Neural progenitor cell (in vitro differentiated cells): ENCODE measurements around the gene SLC17A8. TPM values are rescaled to one million over a fixed set of nuclear protein-coding genes. Genes with fewer than 3 reads are reported as not detected.

Experiments
- DNase-seq: peaks from one replicate; pipeline ENCODE4 v3.0.0-alpha.2; 2016; ENCODE audit warnings: low spot score
- H2AFZ ChIP-seq: fragments of 200-600 bp; sonication (generic); replicated peaks from 2 replicates; pipeline ENCODE4 v1.6.1; 2016; ENCODE audit warnings: antibody characterized with exemption
- H3F3A ChIP-seq: fragments of 200-600 bp; sonication (generic); 2 replicates; pipeline ENCODE4 v1.6.1; 2016; ENCODE audit warnings: antibody characterized with exemption, low read depth
- H3K27ac ChIP-seq: fragments of 200-600 bp; sonication (generic); 2 replicates; pipeline ENCODE4 v1.5.1; 2016; ENCODE audit warnings: mild to moderate bottlenecking
- H3K27me3 ChIP-seq: fragments of 200-600 bp; sonication (generic); 2 replicates; pipeline ENCODE4 v1.6.1; 2016; ENCODE audit warnings: mild to moderate bottlenecking, moderate library complexity
- H3K36me3 ChIP-seq: fragments of 200-600 bp; sonication (generic); 2 replicates; pipeline ENCODE4 v1.5.1; 2016
- H3K4me1 ChIP-seq: fragments of 200-600 bp; sonication (generic); 2 replicates; pipeline ENCODE4 v1.6.1; 2016; ENCODE audit warnings: mixed run types
- H3K4me2 ChIP-seq: fragments of 200-600 bp; sonication (generic); 2 replicates; pipeline ENCODE4 v1.6.1; 2016
- H3K4me3 ChIP-seq: fragments of 200-600 bp; sonication (generic); 2 replicates; pipeline ENCODE4 v1.5.1; 2016
- H3K79me2 ChIP-seq: fragments of 200-600 bp; sonication (generic); 2 replicates; pipeline ENCODE4 v1.6.1; 2016; ENCODE audit warnings: low read depth
- H3K9ac ChIP-seq: fragments of 200-600 bp; sonication (generic); 2 replicates; pipeline ENCODE4 v1.6.1; 2016
- H3K9me3 ChIP-seq: fragments of 200-600 bp; sonication (generic); 2 replicates; pipeline ENCODE4 v1.5.1; 2016; ENCODE audit warnings: low read depth
- H4K20me1 ChIP-seq: fragments of 200-600 bp; sonication (generic); 2 replicates; pipeline ENCODE4 v1.6.1; 2016; ENCODE audit warnings: low read depth
- H3K27ac Mint-ChIP-seq: 3 replicates; pipeline ENCODE4 v1.8.0; 2021; ENCODE audit warnings: mixed read lengths
- H3K27me3 Mint-ChIP-seq: 2 replicates; pipeline ENCODE4 v1.8.0; 2022; ENCODE audit warnings: low read depth, mild to moderate bottlenecking, inconsistent platforms, moderate library complexity, mixed read lengths; ENCODE audit not compliant: insufficient read depth
- H3K36me3 Mint-ChIP-seq: 3 replicates; pipeline ENCODE4 v1.8.0; 2021; ENCODE audit warnings: mixed read lengths
- H3K4me1 Mint-ChIP-seq: 3 replicates; pipeline ENCODE4 v1.8.0; 2021; ENCODE audit warnings: mixed read lengths
- H3K4me3 Mint-ChIP-seq: 3 replicates; pipeline ENCODE4 v1.8.0; 2021; ENCODE audit warnings: mild to moderate bottlenecking, moderate library complexity, mixed read lengths
- H3K9me3 Mint-ChIP-seq: 3 replicates; pipeline ENCODE4 v1.8.0; 2020; ENCODE audit warnings: mixed read lengths
- EZH2 ChIP-seq: fragments of 200-600 bp; sonication (generic); IDR thresholded peaks from 2 replicates; pipeline ENCODE4 v1.6.1; 2017; ENCODE audit warnings: antibody characterized with exemption, mild to moderate bottlenecking, moderate library complexity
- EZH2phosphoT487 ChIP-seq: fragments of 200-600 bp; sonication (generic); IDR thresholded peaks from 2 replicates; pipeline ENCODE4 v1.6.1; 2017; ENCODE audit warnings: antibody characterized with exemption
- total RNA-seq: library from RNA; depleted of rRNA; stranded (reverse); fragments of >200 nt; gene quantifications from 2 replicates; pipeline ENCODE4 v1.2.3, GENCODE V29; 2015; ENCODE audit warnings: low replicate concordance
- TF ChIP-seq, protein P1 (sequence below): fragments of 200-600 bp; sonication (generic); IDR thresholded peaks from 2 replicates; pipeline ENCODE4 v1.5.1; 2017; ENCODE audit warnings: antibody characterized with exemption, mild to moderate bottlenecking

The SLC17A8 gene
- total RNA-seq, 1 donor from 2014 or later = not detected

DNA sequence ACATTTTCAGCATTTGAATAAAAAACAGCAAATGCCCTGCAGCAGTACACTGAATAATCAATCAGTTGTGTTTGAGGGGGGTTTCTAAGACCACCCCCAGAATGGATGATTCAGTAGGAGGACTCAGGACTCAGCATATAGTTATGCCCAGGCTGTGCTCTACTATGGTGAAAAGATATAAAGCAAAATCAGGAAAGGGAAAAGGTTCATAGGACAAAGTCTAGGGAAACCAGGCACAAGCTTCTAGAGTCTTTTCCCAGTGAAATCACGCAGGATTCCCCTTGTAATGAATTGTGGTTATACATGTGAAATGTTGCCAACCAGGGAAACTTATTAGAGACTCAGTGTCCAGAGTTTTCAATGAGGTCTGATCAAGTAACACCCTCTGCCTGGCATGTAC lies 25.0 kb upstream of the SLC17A8 start:
- Histone ChIP-seq H2AFZ (no peak overlapping the region), H3K4me1 (no peaks in the 10 kb centered on the region), H3K9me3 (no peaks in the 10 kb centered on the region), H3K27me3 (no peaks in the 10 kb centered on the region), H3K4me2 (no peak overlapping the region), H3K79me2 (no peaks in the 10 kb centered on the region), H4K20me1 (peaks cover 5% of the 10 kb centered on the region), H3K9ac (no peak overlapping the region), H3K4me3 (no peak overlapping the region), H3F3A (no peaks in the 10 kb centered on the region), H3K27ac (no peak overlapping the region), H3K36me3 (peaks cover 2% of the 10 kb centered on the region)
- no peak for DNase-seq
- Mint-ChIP-seq H3K9me3 (no peaks in the 10 kb centered on the region), H3K36me3 (peaks cover 15% of the 10 kb centered on the region), H3K4me3 (no peak overlapping the region), H3K27ac (no peak overlapping the region), H3K4me1 (no peaks in the 10 kb centered on the region), H3K27me3 (no peaks in the 10 kb centered on the region)
- TF ChIP-seq EZH2phosphoT487 = no peak
- no peak for TF ChIP-seq EZH2
- TF ChIP-seq, protein P1, sequence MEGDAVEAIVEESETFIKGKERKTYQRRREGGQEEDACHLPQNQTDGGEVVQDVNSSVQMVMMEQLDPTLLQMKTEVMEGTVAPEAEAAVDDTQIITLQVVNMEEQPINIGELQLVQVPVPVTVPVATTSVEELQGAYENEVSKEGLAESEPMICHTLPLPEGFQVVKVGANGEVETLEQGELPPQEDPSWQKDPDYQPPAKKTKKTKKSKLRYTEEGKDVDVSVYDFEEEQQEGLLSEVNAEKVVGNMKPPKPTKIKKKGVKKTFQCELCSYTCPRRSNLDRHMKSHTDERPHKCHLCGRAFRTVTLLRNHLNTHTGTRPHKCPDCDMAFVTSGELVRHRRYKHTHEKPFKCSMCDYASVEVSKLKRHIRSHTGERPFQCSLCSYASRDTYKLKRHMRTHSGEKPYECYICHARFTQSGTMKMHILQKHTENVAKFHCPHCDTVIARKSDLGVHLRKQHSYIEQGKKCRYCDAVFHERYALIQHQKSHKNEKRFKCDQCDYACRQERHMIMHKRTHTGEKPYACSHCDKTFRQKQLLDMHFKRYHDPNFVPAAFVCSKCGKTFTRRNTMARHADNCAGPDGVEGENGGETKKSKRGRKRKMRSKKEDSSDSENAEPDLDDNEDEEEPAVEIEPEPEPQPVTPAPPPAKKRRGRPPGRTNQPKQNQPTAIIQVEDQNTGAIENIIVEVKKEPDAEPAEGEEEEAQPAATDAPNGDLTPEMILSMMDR = no peak

DNA sequence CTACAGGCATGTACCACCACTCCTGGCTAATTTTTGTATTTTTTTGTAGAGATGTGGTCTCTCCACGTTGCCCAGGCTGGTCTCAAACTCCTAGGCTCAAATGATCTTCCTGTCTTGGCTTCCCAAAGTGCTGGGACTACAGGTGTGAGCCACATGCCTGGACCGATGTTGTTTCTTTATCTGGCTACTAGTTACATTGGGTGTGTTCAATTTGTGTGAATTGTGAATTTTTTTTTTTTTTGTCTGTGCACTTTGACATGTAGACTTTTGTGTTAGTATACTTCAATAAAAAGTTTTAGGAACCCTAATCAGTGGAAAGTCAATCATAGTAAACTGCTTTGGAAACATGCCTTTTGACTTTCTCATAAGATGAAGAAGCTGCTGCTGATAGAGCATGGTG lies 24.0 kb upstream of the SLC17A8 start:
- Histone ChIP-seq H3K27me3 (no peaks in the 10 kb centered on the region), H3K36me3 (no peaks in the 10 kb centered on the region), H4K20me1 (peaks cover 5% of the 10 kb centered on the region), H3K9me3 (no peaks in the 10 kb centered on the region), H3K4me1 (no peaks in the 10 kb centered on the region), H3F3A (no peaks in the 10 kb centered on the region), H3K9ac (no peak overlapping the region), H3K27ac (no peak overlapping the region), H2AFZ (no peak overlapping the region), H3K4me3 (no peak overlapping the region), H3K79me2 (no peaks in the 10 kb centered on the region), H3K4me2 (no peak overlapping the region)
- no peaks in the 10 kb centered on the region for H3K4me1 Mint-ChIP-seq
- no peak overlapping the region for H3K4me3 Mint-ChIP-seq
- TF ChIP-seq, protein P1 = no peak
- TF ChIP-seq EZH2phosphoT487 = no peak
- no peak for TF ChIP-seq EZH2
- H3K9me3 Mint-ChIP-seq = no peaks in the 10 kb centered on the region
- no peaks in the 10 kb centered on the region for H3K27me3 Mint-ChIP-seq
- no peak for DNase-seq
- H3K36me3 Mint-ChIP-seq = peaks cover 15% of the 10 kb centered on the region
- no peak overlapping the region for H3K27ac Mint-ChIP-seq

DNA sequence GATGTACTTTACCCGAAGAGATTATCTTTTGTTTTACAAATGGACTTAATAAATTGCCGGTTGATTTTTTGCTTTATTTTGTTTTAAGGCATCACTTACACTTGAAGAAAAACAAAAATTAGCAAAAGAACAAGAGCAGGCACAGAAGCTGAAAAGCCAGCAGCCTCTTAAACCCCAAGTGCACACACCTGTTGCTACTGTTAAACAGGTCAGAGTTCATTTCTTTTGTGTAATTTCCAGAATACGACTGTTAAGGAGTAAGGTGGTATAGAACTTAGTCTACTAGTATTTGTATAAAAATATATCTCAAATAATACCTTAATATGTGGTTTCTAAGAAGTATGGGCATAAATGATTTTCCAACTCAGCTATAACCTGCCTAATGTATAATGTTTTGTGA lies 19.6 kb upstream of the SLC17A8 start:
- Histone ChIP-seq H3K4me3 (no peak overlapping the region), H3K27me3 (no peaks in the 10 kb centered on the region), H3K36me3 (peaks cover 8% of the 10 kb centered on the region), H3K4me1 (no peaks in the 10 kb centered on the region), H3K79me2 (no peaks in the 10 kb centered on the region), H3K27ac (no peak overlapping the region), H3K9ac (no peak overlapping the region), H3K4me2 (no peak overlapping the region), H3F3A (no peaks in the 10 kb centered on the region), H3K9me3 (no peaks in the 10 kb centered on the region), H4K20me1 (peaks cover 5% of the 10 kb centered on the region), H2AFZ (no peak overlapping the region)
- no peak for TF ChIP-seq EZH2
- TF ChIP-seq, protein P1 = no peak
- no peak for TF ChIP-seq EZH2phosphoT487
- Mint-ChIP-seq H3K27ac (no peak overlapping the region), H3K4me1 (no peaks in the 10 kb centered on the region), H3K36me3 (peaks cover 12% of the 10 kb centered on the region), H3K9me3 (no peaks in the 10 kb centered on the region), H3K4me3 (no peak overlapping the region), H3K27me3 (no peaks in the 10 kb centered on the region)
- DNase-seq = no peak
